Cerebellar nuclear complex (tissue), 1 donor: ENCODE measurements around the gene TMEM208.

ENCODE experiments used
- DNase-seq, 2 experiments: peaks; one replicate each; lab custom pipeline; 2025; lab: John Stamatoyannopoulos, UW

TMEM208 gene

DNA sequence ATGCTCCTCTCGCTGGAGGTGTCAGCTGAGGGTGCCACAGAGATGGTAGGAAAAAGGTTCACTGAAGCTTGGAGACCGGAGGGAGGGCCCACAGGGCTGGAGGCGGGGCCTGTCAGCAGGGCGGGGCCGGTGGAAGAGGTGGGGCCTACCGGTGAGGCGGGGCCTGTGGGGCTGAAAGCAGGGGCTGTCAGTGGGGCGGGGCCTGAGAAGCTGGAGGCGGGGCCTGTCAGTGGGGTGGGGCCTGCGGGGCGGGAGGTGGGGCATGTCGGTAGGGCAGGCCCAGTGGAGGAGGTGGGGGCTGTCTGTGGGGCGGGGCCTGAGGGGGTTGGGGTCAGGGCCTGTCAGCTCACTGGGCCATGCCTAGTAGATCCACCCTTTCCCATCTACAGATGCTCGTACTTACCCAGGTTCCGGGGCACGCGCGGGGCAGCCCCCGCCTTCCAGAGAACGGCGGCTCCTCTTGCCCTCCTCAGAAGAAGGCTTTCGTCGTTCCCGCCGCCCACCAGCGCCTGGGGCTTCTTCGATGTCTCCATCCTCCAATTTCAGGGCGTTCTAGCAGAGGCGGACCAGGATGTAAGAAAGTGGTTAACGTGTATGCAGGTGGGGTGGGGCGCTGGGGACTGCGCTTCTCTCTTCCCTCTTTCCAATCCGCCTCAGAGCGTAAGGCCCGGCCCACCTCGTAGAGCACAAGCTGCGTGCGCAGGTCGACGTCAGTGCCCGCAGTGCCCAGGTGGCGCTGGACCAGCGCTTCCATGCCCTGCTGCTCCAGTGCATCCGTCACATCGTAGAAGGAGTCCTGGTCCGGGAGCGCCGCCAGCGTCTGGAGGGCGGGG, 9.8 kb downstream of the TMEM208 start:
- no peak for DNase-seq

DNA sequence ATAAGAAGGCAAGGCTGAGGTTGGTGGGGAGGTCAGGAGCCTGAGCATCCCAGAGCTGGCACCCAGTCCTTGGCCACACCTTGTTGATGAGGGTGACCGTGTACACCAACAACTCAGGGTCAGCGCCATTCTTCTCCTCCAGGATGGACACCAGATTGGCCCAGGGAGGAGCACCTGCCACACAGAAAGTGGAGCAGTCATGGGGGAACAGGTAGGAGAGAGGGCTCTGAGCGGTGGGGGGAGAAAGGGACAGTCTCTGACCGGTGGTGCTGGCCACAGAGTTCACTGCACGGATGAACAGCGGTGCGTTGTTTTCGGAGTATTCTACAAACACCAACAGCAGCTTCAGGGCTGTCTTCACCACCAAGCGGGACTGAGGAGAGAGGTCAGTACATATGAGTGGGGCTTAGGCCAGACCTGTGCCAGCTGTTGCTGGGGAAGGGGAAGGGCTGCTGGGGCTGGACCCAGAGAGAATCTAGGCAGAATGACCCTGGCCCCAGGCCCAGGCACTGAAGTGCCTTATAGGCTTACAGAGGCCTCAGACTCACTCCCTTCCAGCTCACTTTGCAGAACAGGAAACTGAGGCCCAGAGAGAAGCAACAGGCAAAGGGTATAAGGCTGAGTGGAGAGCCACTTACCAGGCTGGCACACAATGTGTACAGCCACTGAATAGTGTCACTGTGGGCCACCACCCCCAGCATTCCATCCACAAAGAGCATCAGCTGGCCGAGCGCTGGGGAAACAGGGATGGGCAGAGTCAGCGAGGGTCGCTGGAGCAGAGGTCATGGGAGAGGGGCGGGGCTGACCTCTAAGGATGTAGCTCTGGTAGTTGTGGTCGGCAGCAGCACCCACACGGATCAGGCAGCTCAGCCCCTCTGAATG, 10.7 kb downstream of the TMEM208 start:
- no peak for DNase-seq

DNA sequence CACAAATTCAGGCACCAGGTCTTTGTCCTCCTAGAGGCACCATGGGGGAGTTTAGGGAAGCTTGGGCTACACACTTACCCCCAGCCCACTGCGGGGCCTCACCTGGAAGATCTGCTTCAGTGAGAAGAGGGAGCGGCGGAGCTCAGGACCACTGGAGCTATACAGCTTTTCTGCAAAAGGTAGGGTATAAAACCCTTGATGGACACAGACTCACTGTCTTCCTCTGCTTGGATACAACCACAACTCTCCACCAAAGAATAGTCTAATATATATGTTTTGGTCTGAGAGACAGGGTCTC, 11.3 kb downstream of the TMEM208 start:
- no peak for DNase-seq

DNA sequence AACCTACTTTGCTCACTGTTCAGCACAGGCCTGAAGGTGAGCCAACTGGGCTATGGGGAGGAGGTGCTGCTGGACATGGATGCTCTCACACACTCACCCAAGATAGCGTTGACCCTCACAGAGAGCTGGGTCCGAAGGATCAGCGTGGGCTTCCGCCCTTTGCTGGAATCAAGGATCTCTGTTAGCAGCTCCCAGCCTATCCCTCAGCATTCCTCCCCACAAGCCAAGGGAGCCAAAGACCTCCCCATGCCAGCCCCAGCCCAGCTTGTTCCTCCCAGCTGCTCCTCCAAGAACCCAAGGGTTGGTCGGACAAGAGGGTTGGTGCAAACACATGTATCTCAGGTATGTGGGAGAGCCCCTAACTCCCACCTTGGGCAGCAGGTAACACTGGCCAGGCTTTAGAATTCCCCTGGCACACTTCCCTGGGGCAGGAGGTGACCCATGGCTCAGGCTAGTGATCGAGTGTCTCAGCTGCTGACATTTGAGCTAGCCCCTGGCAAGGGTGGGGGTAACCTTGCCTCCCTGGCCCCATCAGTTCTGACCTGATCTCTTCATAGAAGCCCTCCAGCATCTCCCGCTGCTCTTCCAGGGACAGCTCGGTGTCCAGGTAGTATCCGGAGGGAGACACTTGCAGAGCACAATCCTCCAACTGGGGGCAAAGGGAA, 12.0 kb downstream of the TMEM208 start:
- no peak for DNase-seq

DNA sequence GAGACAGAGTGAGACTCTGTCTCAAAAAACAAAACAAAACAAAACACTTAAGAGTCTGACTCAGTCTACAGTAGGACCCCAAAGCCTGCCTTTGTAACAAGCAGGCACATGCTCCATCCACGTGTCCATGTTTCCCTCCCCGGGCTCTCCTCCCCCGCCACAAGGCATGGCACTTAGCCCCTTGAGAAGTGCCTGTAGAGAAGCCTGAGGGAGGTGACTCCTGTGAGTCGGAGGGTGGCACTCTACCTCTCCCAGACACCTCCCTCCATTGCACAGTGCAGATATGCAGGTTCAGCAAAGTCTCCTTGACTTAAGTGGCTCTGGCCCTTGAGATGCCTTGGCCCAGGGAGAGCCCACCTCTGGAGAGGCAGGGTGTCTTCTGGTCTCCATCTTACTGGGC, 13.6 kb downstream of the TMEM208 start:
- no peak for DNase-seq

DNA sequence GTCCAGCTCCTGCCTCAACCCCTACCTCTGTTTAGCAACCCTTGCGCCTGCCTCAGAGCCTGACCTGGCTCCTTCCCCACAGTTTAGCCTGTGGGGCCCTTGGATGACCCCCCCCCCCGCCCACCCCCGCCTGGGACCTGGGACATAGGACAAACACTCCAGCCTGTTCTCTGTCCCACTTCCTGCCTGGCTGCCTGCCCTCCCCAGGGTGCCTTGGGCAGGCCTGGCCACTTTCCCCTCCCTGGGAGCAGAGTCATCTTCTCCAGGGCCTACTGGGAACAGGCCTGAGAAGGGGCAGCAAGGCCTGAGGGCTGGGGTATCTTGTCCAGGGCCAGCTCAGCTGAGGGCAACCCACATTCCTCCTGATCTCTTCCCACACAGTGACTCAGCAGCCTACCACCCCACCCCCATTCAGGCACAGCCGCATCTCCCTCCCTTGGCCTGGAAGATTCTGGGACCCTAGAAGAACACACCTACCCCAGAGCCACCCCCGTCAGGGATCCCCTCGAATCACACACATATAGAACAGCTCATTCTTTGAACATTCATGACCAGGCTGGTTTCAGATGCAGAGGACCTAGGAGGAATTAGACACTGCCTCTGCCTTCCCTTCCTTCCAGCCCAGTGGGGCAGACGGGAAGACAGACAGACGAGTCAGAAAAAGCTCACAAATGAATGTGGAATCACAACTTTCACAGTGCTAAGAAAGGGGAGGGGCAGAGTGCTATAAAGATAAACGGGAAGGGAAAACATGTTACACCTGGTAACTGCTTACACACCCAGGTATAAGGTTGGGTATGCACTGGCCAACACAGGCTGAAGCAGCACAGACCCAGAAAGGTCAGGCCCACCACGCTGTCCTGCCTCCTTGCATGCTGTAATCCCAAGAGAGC, 14.3 kb downstream of the TMEM208 start:
- DNase-seq = no peak

DNA sequence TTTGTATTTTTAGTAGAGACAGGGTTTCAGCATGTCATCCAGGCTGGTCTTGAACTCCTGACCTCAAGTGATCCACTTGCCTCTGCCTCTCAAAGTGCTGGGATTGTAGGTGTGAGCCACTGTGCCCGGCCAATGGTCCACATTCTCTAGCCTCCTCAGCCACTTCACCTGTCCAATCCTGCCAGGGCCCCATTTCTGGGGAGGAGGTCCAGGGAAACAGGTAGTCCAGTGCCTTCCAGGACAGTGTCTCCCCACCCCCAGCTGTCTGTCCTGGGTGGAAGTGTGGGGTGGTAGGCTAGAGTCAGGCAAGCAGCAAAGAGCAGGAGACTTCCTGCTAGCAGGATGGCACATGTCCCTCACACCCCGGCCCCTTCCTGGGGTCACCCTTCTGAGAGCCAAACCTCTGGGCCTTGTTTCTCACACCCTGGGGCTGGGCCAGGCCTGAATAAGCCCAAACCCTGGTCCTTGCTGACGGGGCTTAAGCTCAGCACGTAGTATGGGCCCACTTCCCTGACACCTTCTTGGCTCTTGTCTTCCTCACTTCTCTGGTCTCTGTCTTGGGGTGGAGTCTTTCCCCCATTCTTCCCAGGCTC, 15.3 kb downstream of the TMEM208 start:
- DNase-seq = no peak

DNA sequence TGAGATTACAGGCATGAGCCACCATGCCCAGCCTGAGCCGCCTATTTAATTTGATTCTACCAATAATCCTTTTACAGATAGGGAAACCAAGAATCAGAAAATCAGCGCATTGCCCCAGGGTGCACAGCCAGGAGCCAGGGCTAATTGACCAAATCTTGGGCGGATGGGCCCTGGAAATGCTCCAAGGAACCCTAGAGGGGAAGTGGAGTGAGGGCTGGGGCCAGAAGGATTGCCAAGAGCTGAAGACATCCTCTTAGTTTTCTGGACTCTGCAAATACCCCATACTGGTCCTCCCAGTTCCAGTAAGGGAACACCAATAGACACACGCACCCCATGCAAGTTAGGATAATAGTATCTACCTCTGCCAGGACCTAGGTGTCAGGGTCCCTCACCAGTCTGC, 16.6 kb downstream of the TMEM208 start:
- DNase-seq = no peak

DNA sequence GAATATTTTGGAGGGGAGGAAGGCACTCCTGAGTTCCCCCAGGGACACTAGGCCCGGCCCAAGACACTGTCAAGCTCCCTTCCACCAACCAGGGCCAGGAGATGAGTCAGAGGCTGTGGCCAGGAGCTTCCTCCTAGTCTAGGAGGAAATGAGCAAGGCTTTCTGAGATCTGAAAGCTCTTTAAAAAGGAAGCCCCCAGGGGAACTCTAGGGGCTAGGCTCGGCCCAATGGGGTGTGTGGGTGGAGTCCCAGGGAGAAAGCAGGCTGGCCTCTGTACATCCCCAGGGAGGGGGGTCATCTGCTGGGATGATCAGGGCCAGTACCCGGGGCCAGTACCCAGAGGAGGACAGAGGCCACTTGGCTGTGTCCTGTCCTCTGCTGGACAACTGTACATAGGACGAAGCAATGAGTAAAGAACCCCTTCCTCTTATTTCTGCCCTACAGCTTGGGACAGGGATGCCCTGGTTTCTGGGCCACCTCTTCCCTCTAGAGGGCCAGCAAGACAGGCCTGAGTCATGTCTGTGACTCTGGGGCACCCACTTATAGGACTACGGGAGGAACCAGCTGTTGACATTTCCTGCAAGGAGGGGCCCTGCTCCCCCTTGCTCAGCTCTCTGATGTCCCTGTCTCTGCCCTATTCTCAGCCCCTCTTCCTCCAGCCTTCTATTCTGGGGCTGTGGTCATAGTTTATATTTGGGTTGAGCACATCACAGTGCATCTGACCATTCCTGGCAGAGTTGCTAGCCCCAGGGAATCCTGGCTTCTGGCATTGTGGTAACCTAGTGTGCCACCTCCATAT, 17.7 kb downstream of the TMEM208 start:
- no peak for DNase-seq

DNA sequence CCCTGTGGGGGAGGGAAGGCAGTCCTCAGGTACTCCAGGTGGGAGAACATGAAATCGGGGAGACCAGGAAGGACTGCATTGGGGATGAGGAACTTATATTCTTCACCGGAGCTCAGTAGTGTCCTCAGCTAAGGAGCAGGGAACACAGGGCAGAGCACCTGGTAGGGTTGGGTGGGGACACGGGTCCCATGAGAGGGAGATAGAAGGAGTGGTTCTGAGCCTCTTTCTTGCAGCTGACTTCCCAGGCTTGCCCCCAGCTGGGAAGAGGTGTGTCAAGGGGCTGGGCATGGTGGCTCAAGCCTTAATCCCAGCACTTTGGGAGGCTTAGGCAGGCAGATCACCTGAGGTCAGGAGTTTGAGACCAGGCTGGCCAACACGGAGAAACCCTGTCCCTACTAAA, 18.3 kb downstream of the TMEM208 start:
- no peak for DNase-seq

DNA sequence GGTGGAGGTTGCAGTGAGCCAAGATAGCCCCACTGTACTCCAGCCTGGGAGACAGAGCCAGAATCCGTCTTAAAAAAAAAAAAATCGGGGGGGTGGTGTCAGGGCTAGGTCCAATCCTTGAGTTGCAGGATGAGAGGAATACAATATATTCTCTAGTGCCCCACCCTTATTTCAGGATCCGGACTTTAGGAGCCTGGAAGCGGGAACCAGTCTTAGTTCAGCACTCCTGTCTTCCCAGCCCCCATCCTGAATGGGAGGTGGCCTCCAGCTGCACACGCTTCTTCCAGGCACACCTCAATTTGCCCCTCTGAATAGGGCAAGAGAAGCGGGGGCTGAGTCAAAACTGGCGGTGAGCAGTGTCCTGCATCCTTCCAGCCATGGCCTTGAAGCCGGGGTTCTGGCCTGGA, 18.7 kb downstream of the TMEM208 start:
- no peak for DNase-seq

DNA sequence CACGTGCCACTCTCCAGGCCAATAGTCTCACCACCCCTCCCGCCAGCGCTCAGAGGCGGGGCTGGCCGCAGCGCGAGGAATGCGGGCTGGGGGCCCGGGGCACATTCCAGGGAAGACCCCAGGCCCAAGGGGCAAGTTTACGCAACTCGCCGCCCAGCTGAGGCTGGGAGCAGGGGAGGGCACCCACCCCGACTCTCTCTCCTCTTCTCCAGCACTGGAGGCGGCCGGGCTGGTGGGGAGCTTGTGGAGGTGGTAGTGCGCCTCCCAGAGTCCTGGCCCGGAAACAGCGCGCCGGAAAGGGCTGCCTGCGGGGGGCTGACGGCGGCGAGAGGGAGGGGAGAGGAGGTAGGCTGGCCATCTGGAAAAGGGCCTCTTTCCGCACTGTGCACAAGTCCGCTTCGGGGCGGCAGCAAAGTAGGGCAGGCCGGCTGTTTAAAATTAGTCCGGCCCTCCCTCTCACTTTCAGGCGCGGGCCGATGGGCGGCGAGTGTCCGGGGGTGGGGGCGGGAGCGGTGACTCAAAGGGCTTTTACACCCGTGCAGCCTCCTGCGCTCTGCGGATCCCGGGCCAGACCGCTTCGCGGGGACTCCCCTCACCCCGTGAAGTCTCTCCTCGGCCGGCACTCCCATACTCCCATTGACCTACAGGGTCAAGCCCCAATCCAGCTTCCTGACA, 19.3 kb downstream of the TMEM208 start:
- DNase-seq = no peak

DNA sequence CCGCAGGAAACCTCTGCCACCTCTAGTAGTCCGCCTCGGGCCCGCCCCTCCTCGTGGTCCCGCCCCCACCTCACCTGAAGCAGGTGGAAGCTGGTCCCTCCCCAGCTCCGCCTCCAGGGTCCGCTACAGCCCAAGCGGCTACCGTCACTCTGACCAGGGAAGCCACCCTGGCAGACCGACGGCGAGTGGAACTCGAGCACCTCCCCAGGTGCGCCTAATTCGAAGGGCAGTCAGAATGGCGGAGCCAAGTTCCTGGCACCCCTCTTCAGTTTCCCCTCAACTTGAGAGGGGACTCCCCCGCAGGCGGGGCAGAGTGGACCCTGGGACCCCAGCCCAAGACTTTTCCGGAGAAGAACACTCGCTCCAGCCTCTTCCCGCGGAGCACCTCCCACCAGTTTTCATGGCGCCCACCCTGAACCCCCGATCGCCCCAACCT, 19.8 kb downstream of the TMEM208 start:
- no peak for DNase-seq

DNA sequence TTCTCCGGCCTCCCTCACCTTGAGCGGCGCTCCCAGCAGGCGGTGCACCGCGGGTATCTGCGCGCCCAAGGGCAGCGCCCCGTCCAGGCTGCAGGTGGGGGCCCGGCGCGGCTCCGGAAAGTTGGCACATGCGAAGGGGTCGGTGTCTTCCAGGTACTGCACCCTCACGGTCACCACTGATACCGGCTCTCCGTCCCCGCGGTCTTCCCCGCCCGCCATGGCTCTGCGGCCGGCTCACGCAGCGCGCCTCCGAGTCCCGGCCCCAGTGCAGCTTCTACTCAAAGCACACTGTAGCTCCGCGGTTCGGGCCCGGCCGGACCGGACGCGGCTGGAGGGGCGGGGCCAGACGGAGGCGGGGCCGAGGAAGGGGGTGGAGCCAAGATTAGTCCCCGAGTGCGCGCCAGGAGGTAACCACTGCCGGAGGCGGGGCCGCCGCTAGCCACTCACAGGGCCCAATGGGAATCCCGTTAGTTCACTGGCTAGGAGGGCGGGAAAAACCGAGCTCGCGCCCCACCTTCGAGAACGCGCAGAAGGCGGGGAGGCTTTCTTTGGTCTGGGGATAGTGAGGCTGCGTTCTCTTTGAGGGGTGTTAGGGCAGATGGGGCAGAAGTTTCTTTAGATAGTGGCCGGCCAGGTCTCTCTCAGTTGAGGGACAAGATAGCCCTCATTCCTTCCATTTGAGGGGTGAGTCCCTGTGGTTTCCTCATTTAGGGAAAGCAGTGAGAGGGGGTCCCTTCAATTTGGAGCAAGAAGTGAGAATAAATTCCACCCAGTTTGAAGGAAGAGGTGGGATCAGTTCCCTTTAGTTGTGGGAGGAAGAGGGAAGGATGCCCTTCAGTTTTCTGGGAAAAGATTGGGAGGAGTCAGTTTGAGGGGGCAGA, 20.5 kb downstream of the TMEM208 start, which contains the start of gene FHOD1:
Gene FHOD1, minus strand, starts transcription at position 290 of the 881 bp plus-strand sequence. Its CDS starts 71 bp downstream, at position 219.
- DNase-seq = peak; percentile 80 to 89

DNA sequence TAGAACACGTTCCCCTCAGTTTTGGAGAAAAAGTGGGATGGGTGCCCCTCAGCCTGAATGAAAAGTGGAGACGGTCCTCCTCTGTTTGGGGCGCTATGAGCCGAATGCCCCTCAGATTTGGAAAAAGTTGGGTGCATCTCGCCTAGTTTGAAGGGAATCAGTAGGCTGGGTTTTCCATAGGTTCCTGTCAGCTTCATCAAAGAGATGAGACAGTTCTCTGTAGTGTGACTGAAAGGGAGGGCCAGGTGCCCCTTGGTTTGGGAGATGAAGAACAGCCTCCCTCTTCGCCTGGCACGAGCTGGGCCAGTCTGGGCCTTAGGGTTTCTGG, 21.1 kb downstream of the TMEM208 start:
- DNase-seq = no peak

DNA sequence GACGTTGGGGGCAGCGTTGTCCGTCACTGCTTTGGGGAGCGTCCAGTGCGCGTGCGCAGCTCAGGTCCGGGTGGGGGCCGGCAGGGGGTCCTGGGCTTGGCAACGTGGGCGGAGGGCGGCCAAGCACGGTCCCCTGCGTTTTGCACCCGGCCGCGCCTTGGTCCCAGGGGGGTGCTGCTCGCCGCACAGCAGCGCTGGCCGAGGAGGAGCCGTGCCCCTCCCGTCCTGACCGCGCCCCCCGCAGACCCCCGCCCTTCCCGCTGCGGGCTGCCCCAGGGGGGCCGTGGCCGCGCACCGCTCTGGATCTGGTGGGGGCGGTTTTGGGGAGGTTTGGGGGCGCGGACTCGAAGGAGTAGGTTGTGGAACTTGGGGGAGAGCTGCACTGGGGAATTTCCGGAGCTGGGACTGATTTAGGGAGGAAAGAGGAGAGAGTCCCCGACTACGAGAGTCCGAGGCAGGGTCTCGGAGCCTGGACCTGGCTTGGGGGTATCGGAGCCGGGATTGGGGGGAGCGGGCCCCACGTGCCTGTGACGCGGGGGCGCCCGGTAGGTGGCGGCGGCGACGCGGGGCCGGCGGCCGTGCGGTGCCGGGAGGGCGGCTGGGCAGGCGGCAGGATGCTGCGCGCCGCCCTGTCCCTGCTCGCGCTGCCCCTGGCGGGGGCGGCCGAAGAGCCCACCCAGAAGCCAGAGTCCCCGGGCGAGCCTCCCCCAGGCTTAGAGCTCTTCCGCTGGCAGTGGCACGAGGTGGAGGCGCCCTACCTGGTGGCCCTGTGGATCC, 21.7 kb downstream of the TMEM208 start, which contains the start of gene SLC9A5:
Gene SLC9A5, plus strand, starts transcription at position 579 of the 777 bp plus-strand sequence. Its CDS starts 36 bp downstream, at position 615.
- DNase-seq = no peak

DNA sequence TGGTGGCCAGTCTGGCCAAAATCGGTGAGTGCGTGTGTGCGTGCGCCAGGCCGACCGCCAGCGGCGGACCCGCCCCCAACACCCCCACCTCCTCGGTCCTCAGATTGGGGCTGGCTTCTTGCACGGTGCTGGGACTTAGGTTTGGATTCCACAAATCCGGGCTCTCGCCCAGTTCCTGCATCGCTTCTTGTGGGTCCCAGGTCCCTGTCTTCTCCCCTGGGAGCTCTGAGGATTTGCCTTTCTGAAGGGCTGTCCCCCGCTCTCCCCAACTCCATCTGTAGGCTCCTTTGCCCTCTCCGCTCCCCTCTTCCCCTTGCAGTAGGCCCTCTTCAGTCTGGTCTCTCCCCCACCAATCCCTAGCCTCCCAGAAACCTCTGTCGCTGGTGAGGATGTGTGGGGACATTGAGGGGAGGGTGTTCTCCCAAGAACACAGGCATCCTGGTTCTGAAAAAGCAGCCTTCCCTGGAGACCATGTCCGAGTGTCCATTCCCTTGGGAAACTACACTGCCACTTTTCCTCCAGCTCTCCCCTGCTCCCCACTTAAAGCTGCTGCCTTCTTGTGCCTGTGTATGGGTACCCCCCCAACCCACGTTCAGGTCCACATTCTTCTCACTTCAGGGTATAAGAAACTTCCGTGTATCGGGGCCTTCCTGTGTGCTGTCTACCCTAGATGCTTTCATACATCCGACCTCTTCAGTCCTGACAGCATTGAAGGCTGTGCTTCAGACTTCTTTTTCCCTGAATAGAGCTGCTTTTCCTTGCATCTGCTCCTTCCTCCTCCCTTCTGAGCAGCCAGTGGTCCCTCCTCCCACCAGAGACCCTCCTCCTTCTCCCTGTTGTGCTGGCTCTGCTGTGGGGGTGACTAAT, 22.5 kb downstream of the TMEM208 start:
- no peak for DNase-seq
